PFSK-1 (cell line): ENCODE data around the gene NKX2-4. TPM values are rescaled to one million over a fixed set of nuclear protein-coding genes. Genes with fewer than 3 reads are reported as not detected.

ENCODE experiments used
- FOXP2 ChIP-seq: optimal IDR thresholded peaks from 2 replicates; pipeline ENCODE3; 2011; ENCODE audit warnings: borderline replicate concordance, control low read depth, inconsistent platforms; ENCODE audit not compliant: insufficient read depth; ENCODE audit errors: extremely low read length, extremely low read depth
- POLR2AphosphoS5 ChIP-seq: IDR thresholded peaks from 2 replicates; pipeline ENCODE4 v1.6.1; 2012; ENCODE audit warnings: low read depth, mild to moderate bottlenecking, control low read depth, low read length, moderate library complexity
- REST ChIP-seq, 2 experiments: IDR thresholded peaks; 2 replicates each; pipeline versions ENCODE4 v1.6.1 to v1.8.0; 2011 to 2012; ENCODE audit warnings: low read depth in 2 of 2, low read length in 2 of 2, control low read depth in 1 of 2, inconsistent platforms in 1 of 2, mild to moderate bottlenecking in 1 of 2, moderate library complexity in 1 of 2; ENCODE audit not compliant: insufficient read depth in 1 of 2
- SIN3A ChIP-seq: IDR thresholded peaks from 2 replicates; pipeline ENCODE4 v1.6.1; 2012; ENCODE audit warnings: mild to moderate bottlenecking, low read length, moderate library complexity, borderline replicate concordance; ENCODE audit not compliant: insufficient read depth
- TAF1 ChIP-seq: IDR thresholded peaks from 2 replicates; pipeline ENCODE4 v1.6.1; 2012; ENCODE audit warnings: low read length, control low read depth, borderline replicate concordance; ENCODE audit not compliant: insufficient read depth
- polyA plus RNA-seq: library from polyadenylated mRNA; unstranded; fragments of >200 nt; gene quantifications from one replicate; pipeline ENCODE4 v1.2.1, GENCODE V29; 2012; ENCODE audit warnings: low read depth, missing spikeins; ENCODE audit not compliant: insufficient read length

The NKX2-4 gene
- not detected for polyA plus RNA-seq

GRCh38 chr20:21397341-21398108, at the start of gene NKX2-4:
TSS of gene NKX2-4 (minus strand) at chr20:21397526. CDS start at chr20:21397399, 127 bp downstream.
- TF ChIP-seq TAF1 = no peak
- TF ChIP-seq FOXP2 = no peak
- no peak for TF ChIP-seq SIN3A
- no peak for TF ChIP-seq POLR2AphosphoS5
- no peak for TF ChIP-seq REST (IDR thresholded peaks at IDR 0.05; ENCODE audit: insufficient read depth in 1 of 2, low read depth in 2 of 2, low read length in 2 of 2)

- TF ChIP-seq SIN3A (no peak), FOXP2 (no peak), REST (IDR thresholded peaks at IDR 0.05; ENCODE audit: insufficient read depth in 1 of 2, low read depth in 2 of 2, low read length in 2 of 2) (no peak), POLR2AphosphoS5 (no peak), TAF1 (no peak)
Measured at GRCh38 chr20:21437816-21438215, 40.5 kb upstream of the NKX2-4 start.

- no peak for TF ChIP-seq TAF1
- no peak for TF ChIP-seq SIN3A
- TF ChIP-seq REST (IDR thresholded peaks at IDR 0.05; ENCODE audit: insufficient read depth in 1 of 2, low read depth in 2 of 2, low read length in 2 of 2) = no peak
- no peak for TF ChIP-seq FOXP2
- no peak for TF ChIP-seq POLR2AphosphoS5
Measured at GRCh38 chr20:21437248-21437647, 39.9 kb upstream of the NKX2-4 start.

- TF ChIP-seq FOXP2 = no peak
- no peak for TF ChIP-seq REST (IDR thresholded peaks at IDR 0.05; ENCODE audit: insufficient read depth in 1 of 2, low read depth in 2 of 2, low read length in 2 of 2)
- no peak for TF ChIP-seq TAF1
- TF ChIP-seq SIN3A = no peak
- TF ChIP-seq POLR2AphosphoS5 = no peak
Measured at GRCh38 chr20:21436205-21436604, 38.9 kb upstream of the NKX2-4 start.
